ENCODE data around the gene GZF1. TPM values are rescaled to one million over a fixed set of nuclear protein-coding genes. Genes with fewer than 3 reads are reported as not detected.

GZF1 gene
- total RNA-seq, 1 donor, result 14.5 TPM

GRCh38 chr20:23356203-23356602 is 5.8 kb upstream of the GZF1 start:
- H3K4me1 ChIP-seq (ENCODE audit: insufficient read depth, low read length), result peaks cover 27% of the 10 kb centered on the region
- no peak overlapping the region for H2AFZ ChIP-seq (ENCODE audit: low read length)
- H3K36me3 ChIP-seq (ENCODE audit: insufficient read depth, low read length), result peaks cover 7% of the 10 kb centered on the region
- H3K4me2 ChIP-seq (ENCODE audit: insufficient read depth, low read length), result no peak overlapping the region
- H3K9me3 ChIP-seq (ENCODE audit: low read depth, low read length), result no peaks in the 10 kb centered on the region
- no peak overlapping the region for H3K4me3 ChIP-seq (ENCODE audit: insufficient read depth, low read length)
- H3K27me3 ChIP-seq (ENCODE audit: insufficient read depth, low read length), result no peaks in the 10 kb centered on the region
- no peak for TF ChIP-seq CTCF (IDR thresholded peaks at IDR 0.05; ENCODE audit: extremely low read depth, low read depth, low read length)
- H4K20me1 ChIP-seq (ENCODE audit: insufficient read depth, low read length), result peaks cover 3% of the 10 kb centered on the region
- no peak for DNase-seq (ENCODE audit: insufficient read length, low spot score, missing footprints)
- H3K27ac ChIP-seq (ENCODE audit: low read depth, low read length), result no peak overlapping the region
- peaks cover 40% of the 10 kb centered on the region for H3K79me2 ChIP-seq (ENCODE audit: insufficient read depth, low read length)

GRCh38 chr20:23357767-23358562 is 4.0 kb upstream of the GZF1 start:
- H3K27me3 ChIP-seq (ENCODE audit: insufficient read depth, low read length), result no peaks in the 10 kb centered on the region
- peaks cover 7% of the 10 kb centered on the region for H3K36me3 ChIP-seq (ENCODE audit: insufficient read depth, low read length)
- H4K20me1 ChIP-seq (ENCODE audit: insufficient read depth, low read length), result peaks cover 4% of the 10 kb centered on the region
- H2AFZ ChIP-seq (ENCODE audit: low read length), result peak overlapping the region; percentile 90
- peak overlapping the region; percentile 100 for H3K4me2 ChIP-seq (ENCODE audit: insufficient read depth, low read length)
- DNase-seq (ENCODE audit: insufficient read length, low spot score, missing footprints), result peak; percentile 99
- H3K27ac ChIP-seq (ENCODE audit: low read depth, low read length), result peak overlapping the region; percentile 89
- H3K4me3 ChIP-seq (ENCODE audit: insufficient read depth, low read length), result peak overlapping the region; percentile 90
- no peaks in the 10 kb centered on the region for H3K9me3 ChIP-seq (ENCODE audit: low read depth, low read length)
- peaks cover 29% of the 10 kb centered on the region for H3K79me2 ChIP-seq (ENCODE audit: insufficient read depth, low read length)
- no peak for TF ChIP-seq CTCF (IDR thresholded peaks at IDR 0.05; ENCODE audit: extremely low read depth, low read depth, low read length)
- peaks cover 25% of the 10 kb centered on the region for H3K4me1 ChIP-seq (ENCODE audit: insufficient read depth, low read length)

DNA sequence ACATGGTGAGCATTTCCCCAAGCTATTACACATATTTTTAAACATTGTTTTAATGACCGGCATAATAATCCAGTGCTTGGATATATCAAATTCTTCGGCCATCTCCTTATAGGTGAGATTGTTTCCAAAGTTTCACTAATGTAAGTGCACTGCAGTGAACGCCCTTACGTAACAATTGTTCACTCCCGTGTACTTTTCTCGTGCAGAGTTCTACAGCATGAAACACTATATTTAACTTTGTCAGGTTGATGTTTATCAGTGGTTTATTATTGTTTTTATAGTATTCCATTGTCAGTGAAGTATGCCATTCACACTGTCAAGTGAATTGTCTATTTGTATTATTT is 3.4 kb upstream of the GZF1 start:
- no peak for TF ChIP-seq CTCF (IDR thresholded peaks at IDR 0.05; ENCODE audit: extremely low read depth, low read depth, low read length)
- Histone ChIP-seq H3K9me3 (ENCODE audit: low read depth, low read length) (no peaks in the 10 kb centered on the region), H3K27me3 (ENCODE audit: insufficient read depth, low read length) (no peaks in the 10 kb centered on the region), H4K20me1 (ENCODE audit: insufficient read depth, low read length) (peaks cover 10% of the 10 kb centered on the region), H2AFZ (ENCODE audit: low read length) (peak overlapping the region; percentile 73), H3K4me3 (ENCODE audit: insufficient read depth, low read length) (peak overlapping the region; percentile 90), H3K36me3 (ENCODE audit: insufficient read depth, low read length) (peaks cover 7% of the 10 kb centered on the region), H3K79me2 (ENCODE audit: insufficient read depth, low read length) (peaks cover 29% of the 10 kb centered on the region), H3K4me1 (ENCODE audit: insufficient read depth, low read length) (peaks cover 31% of the 10 kb centered on the region), H3K4me2 (ENCODE audit: insufficient read depth, low read length) (peak overlapping the region; percentile 77), H3K27ac (ENCODE audit: low read depth, low read length) (peak overlapping the region; percentile 31)
- no peak for DNase-seq (ENCODE audit: insufficient read length, low spot score, missing footprints)

DNA sequence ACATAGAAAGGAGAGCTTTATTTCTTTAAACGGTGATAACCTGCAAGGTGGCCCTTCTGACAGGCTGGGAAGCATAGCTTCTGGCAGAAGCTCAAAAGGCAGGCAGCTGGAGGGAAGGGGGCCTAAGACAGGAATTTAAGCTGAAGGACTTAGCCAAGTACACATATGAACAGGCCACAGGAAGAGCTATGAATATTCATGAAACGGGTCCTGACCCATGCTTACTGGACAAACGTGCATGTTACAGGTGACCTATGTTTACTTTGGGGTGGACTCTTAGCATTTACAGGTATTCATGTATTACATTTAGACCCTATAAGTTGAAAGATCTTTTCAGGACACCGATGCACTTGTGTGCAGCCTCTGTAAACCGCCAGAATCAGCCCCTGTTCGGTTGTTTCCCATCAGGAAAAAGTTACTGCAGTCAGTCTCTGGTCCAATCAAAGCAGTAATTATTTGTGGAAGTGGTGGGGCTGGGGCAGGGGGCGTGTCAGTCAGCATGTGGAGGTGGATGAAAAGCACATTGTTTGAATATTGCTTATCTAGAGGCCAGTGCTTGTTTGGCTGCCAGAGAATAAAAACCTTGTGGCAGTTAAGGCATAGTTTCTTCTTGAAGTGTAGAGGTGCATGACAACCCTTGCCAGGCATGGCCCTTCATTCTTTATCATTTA is 2.9 kb upstream of the GZF1 start:
- no peak for DNase-seq (ENCODE audit: insufficient read length, low spot score, missing footprints)
- Histone ChIP-seq H3K4me1 (ENCODE audit: insufficient read depth, low read length) (peaks cover 36% of the 10 kb centered on the region), H3K27ac (ENCODE audit: low read depth, low read length) (no peak overlapping the region)

More for the DNA sequence above, 2.9 kb upstream of the GZF1 start:
- Histone ChIP-seq H3K27me3 (ENCODE audit: insufficient read depth, low read length) (no peaks in the 10 kb centered on the region), H3K9me3 (ENCODE audit: low read depth, low read length) (no peaks in the 10 kb centered on the region), H3K4me2 (ENCODE audit: insufficient read depth, low read length) (peak overlapping the region; percentile 77), H3K4me3 (ENCODE audit: insufficient read depth, low read length) (no peak overlapping the region), H3K36me3 (ENCODE audit: insufficient read depth, low read length) (peaks cover 4% of the 10 kb centered on the region), H2AFZ (ENCODE audit: low read length) (no peak overlapping the region), H3K79me2 (ENCODE audit: insufficient read depth, low read length) (peaks cover 29% of the 10 kb centered on the region), H4K20me1 (ENCODE audit: insufficient read depth, low read length) (peaks cover 13% of the 10 kb centered on the region)
- TF ChIP-seq CTCF (IDR thresholded peaks at IDR 0.05; ENCODE audit: extremely low read depth, low read depth, low read length), result no peak
